A673 (cell line): ENCODE data around the gene C20orf173. TPM values are rescaled to one million over a fixed set of nuclear protein-coding genes. Genes with fewer than 3 reads are reported as not detected.

Source experiments
- BruUV-seq: library from RNA; stranded (reverse); fragments of 400-500 nt; replicated peaks from 2 replicates; lab custom pipeline; 2021; lab: Mats Ljungman, UMichigan
- CTCF ChIA-PET: fragments of 300-600 bp; sonication (Branson Sonifier 250); formaldehyde crosslinking; loops from one replicate; lab custom pipeline; 2022; ENCODE audit warnings: antibody characterized with exemption; lab: Charles Lee
- POLR2A ChIA-PET: fragments of 300-600 bp; sonication (Branson Sonifier 250); formaldehyde crosslinking; loops from one replicate; lab custom pipeline; 2022; ENCODE audit warnings: antibody characterized with exemption; ENCODE audit not compliant: low non-redundant PET; lab: Charles Lee
- DNase-seq: peaks from one replicate; pipeline ENCODE4 v3.0.0-alpha.2; 2015; ENCODE audit warnings: low spot score
- H3K27ac ChIP-seq: fragments of 200-600 bp; sonication (generic); 2 replicates; pipeline ENCODE4 v1.5.1; 2016; ENCODE audit warnings: mixed run types, low read depth, mild to moderate bottlenecking, mixed read lengths, antibody characterized with exemption, low read length; ENCODE audit not compliant: poor library complexity, severe bottlenecking
- H3K27me3 ChIP-seq: fragments of 200-600 bp; sonication (generic); replicated peaks from 2 replicates; pipeline ENCODE4 v1.6.1; 2017; ENCODE audit warnings: mixed run types, low read depth, mild to moderate bottlenecking, mixed read lengths, antibody characterized with exemption, low read length; ENCODE audit not compliant: insufficient read depth, poor library complexity
- H3K36me3 ChIP-seq: fragments of 200-600 bp; sonication (generic); 2 replicates; pipeline ENCODE4 v1.6.1; 2016; ENCODE audit warnings: mixed run types, mild to moderate bottlenecking, mixed read lengths, antibody characterized with exemption, low read length; ENCODE audit not compliant: insufficient read depth, poor library complexity, severe bottlenecking
- H3K4me1 ChIP-seq: fragments of 200-600 bp; sonication (generic); 2 replicates; pipeline ENCODE4 v1.6.1; 2017; ENCODE audit warnings: mixed run types, mild to moderate bottlenecking, mixed read lengths, antibody characterized with exemption, low read length; ENCODE audit not compliant: insufficient read depth, poor library complexity, severe bottlenecking
- H3K4me3 ChIP-seq: fragments of 200-600 bp; sonication (generic); 2 replicates; pipeline ENCODE4 v1.5.1; 2016; ENCODE audit warnings: low read depth, mixed run types, mild to moderate bottlenecking, mixed read lengths, low read length; ENCODE audit not compliant: poor library complexity, severe bottlenecking
- H3K9me3 ChIP-seq: fragments of 200-600 bp; sonication (generic); 2 replicates; pipeline ENCODE4 v1.6.1; 2016; ENCODE audit warnings: mixed run types, low read depth, mild to moderate bottlenecking, mixed read lengths, antibody characterized with exemption, low read length; ENCODE audit not compliant: poor library complexity, severe bottlenecking
- CTCF ChIP-seq: fragments of 300-800, 200-600 bp; sonication (generic); conservative IDR thresholded peaks from 2 replicates; pipeline ENCODE4 v1.5.1; 2017; ENCODE audit warnings: low read depth, mild to moderate bottlenecking, antibody characterized with exemption, low read length, moderate library complexity, mixed read lengths
- EZH2 ChIP-seq: fragments of 200-600 bp; sonication (generic); IDR thresholded peaks from 2 replicates; pipeline ENCODE4 v1.6.1; 2017; ENCODE audit warnings: borderline replicate concordance, low read depth, mild to moderate bottlenecking, mixed read lengths, antibody characterized with exemption, low read length; ENCODE audit not compliant: poor library complexity, severe bottlenecking
- intact Hi-C: fragments of 100-400 bp; cut with micrococcal nuclease; formaldehyde crosslinking; loops from one replicate; pipeline ENCODE4 v1.10.0; 2022; ENCODE audit not compliant: unreplicated experiment
- total RNA-seq: library from RNA; stranded (reverse); gene quantifications from 2 replicates; pipeline ENCODE4 v1.2.3, GENCODE V29; 2021

The C20orf173 gene
- total RNA-seq, 1 experiment from 2014 or later: not detected

GRCh38 chr20:35499271-35499670, 30.2 kb downstream of the C20orf173 start:
- Histone ChIP-seq H3K9me3 (no peaks in the 10 kb centered on the region), H3K27ac (no peak overlapping the region), H3K36me3 (peaks cover 73% of the 10 kb centered on the region), H3K4me1 (no peaks in the 10 kb centered on the region), H3K4me3 (no peak overlapping the region), H3K27me3 (no peaks in the 10 kb centered on the region)
- ChIA-PET POLR2A (no interaction called here), CTCF (no interaction called here)
- DNase-seq: no peak
- intact Hi-C loops: no loop called here
- BruUV-seq: no TSS peak
- TF ChIP-seq EZH2 (no peak), CTCF (no peak)

GRCh38 chr20:35497780-35498189, 31.7 kb downstream of the C20orf173 start:
- H3K9me3 ChIP-seq: no peaks in the 10 kb centered on the region
- intact Hi-C loops: no loop called here
- no TSS peak for BruUV-seq
- ChIA-PET POLR2A (no interaction called here), CTCF (interaction anchor here (0.6 kb wide), 1 partner anchor 1504 kb away, joined by 3 read pairs; no protein-coding TSS in a partner anchor)
- H3K27me3 ChIP-seq: no peaks in the 10 kb centered on the region
- no peaks in the 10 kb centered on the region for H3K4me1 ChIP-seq
- H3K36me3 ChIP-seq: peaks cover 77% of the 10 kb centered on the region
- DNase-seq: no peak
- no peak overlapping the region for H3K27ac ChIP-seq
- H3K4me3 ChIP-seq: no peak overlapping the region
- TF ChIP-seq EZH2 (no peak), CTCF (no peak)

- POLR2A ChIA-PET: no interaction called here
Observed at GRCh38 chr20:35497320-35497719, 32.1 kb downstream of the C20orf173 start.

More at GRCh38 chr20:35497320-35497719, 32.1 kb downstream of the C20orf173 start:
- intact Hi-C loops: no loop called here
- no peak for DNase-seq
- CTCF ChIA-PET: no interaction called here
- no peaks in the 10 kb centered on the region for H3K4me1 ChIP-seq
- BruUV-seq: no TSS peak
- peaks cover 75% of the 10 kb centered on the region for H3K36me3 ChIP-seq
- TF ChIP-seq EZH2: no peak
- TF ChIP-seq CTCF: no peak
- H3K4me3 ChIP-seq: no peak overlapping the region
- no peaks in the 10 kb centered on the region for H3K27me3 ChIP-seq
- H3K9me3 ChIP-seq: no peaks in the 10 kb centered on the region
- H3K27ac ChIP-seq: no peak overlapping the region
